ENCODE results near the gene GPR55. TPM values are rescaled to one million over a fixed set of nuclear protein-coding genes. Genes with fewer than 3 reads are reported as not detected.
"Not testable (repeated sequence)": the region's sequence is repeated elsewhere in the genome, so short reads cannot be mapped to it uniquely, and the experiment has no call there.

Gene GPR55
- total RNA-seq, 1 experiment from 2014 or later: not detected

GRCh38 chr2:230937362-230937761 lies 12.3 kb upstream of the GPR55 start:
- H3K9me2 ChIP-seq (ENCODE audit: insufficient read depth): no peaks in the 10 kb centered on the region
- POLR2A ChIA-PET (ENCODE audit: unreplicated experiment): no interaction called here
- CTCF ChIA-PET: no interaction called here

DNA sequence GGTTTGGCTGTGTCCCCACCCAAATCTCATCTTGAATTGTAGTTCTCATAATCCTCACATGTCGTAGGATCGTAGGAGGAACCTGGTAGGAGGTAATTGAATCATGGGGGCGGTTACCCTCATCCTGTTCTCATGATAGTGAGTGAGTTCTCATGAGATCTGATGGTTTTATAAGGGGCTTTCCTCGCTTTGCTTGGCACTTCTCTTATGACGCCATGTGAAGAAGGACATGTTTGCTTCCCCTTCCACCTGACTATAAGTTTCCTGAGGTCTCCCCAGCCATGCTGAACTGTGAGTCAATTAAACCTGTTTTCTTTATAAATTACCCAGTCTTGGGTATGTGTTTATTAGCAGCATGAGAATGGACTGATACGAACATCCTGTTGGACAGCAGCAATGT lies 11.2 kb upstream of the GPR55 start:
- intact Hi-C loops (cut with micrococcal nuclease; ENCODE audit: unreplicated experiment); DNase-seq; H3K4me1 ChIP-seq (replicated peaks; ENCODE audit: insufficient read depth); BruUV-seq (replicated peaks); H3K79me2 ChIP-seq (ENCODE audit: low read depth); H3K4me3 ChIP-seq; H3K9me2 ChIP-seq (ENCODE audit: insufficient read depth); POLR2A ChIA-PET (ENCODE audit: unreplicated experiment); H3K4me2 ChIP-seq; H3K36me3 ChIP-seq (ENCODE audit: low read depth); H2AFZ ChIP-seq; H3K9me3 ChIP-seq (ENCODE audit: insufficient read depth, low read depth); H4K20me1 ChIP-seq (ENCODE audit: insufficient read depth); H3F3A ChIP-seq (ENCODE audit: insufficient read depth, low read depth); CTCF ChIA-PET; H3K27ac ChIP-seq: not testable (repeated sequence)
- peaks cover 72% of the 10 kb centered on the region for H3K27me3 ChIP-seq (ENCODE audit: insufficient read depth, low read depth)

More at GRCh38 chr2:230937362-230937761, 12.3 kb upstream of the GPR55 start:
- Histone ChIP-seq H3K79me2 (ENCODE audit: low read depth) (no peaks in the 10 kb centered on the region), H3K9me3 (ENCODE audit: insufficient read depth, low read depth) (no peaks in the 10 kb centered on the region), H3K36me3 (ENCODE audit: low read depth) (no peaks in the 10 kb centered on the region), H3K4me3 (no peak overlapping the region), H3F3A (ENCODE audit: insufficient read depth, low read depth) (no peaks in the 10 kb centered on the region), H3K4me2 (no peak overlapping the region), H2AFZ (no peak overlapping the region), H3K27me3 (ENCODE audit: insufficient read depth, low read depth) (peaks cover 64% of the 10 kb centered on the region), H3K27ac (no peak overlapping the region), H3K4me1 (replicated peaks; ENCODE audit: insufficient read depth) (no peaks in the 10 kb centered on the region), H4K20me1 (ENCODE audit: insufficient read depth) (no peaks in the 10 kb centered on the region)
- DNase-seq: no peak
- TF ChIP-seq, protein P1, sequence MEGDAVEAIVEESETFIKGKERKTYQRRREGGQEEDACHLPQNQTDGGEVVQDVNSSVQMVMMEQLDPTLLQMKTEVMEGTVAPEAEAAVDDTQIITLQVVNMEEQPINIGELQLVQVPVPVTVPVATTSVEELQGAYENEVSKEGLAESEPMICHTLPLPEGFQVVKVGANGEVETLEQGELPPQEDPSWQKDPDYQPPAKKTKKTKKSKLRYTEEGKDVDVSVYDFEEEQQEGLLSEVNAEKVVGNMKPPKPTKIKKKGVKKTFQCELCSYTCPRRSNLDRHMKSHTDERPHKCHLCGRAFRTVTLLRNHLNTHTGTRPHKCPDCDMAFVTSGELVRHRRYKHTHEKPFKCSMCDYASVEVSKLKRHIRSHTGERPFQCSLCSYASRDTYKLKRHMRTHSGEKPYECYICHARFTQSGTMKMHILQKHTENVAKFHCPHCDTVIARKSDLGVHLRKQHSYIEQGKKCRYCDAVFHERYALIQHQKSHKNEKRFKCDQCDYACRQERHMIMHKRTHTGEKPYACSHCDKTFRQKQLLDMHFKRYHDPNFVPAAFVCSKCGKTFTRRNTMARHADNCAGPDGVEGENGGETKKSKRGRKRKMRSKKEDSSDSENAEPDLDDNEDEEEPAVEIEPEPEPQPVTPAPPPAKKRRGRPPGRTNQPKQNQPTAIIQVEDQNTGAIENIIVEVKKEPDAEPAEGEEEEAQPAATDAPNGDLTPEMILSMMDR (conservative IDR thresholded peaks at IDR 0.05): no peak
- TF ChIP-seq EZH2 (IDR thresholded peaks at IDR 0.05; ENCODE audit: low read depth): no peak
- no TSS peak for BruUV-seq (replicated peaks)
- intact Hi-C loops (cut with micrococcal nuclease; ENCODE audit: unreplicated experiment): no loop called here

DNA sequence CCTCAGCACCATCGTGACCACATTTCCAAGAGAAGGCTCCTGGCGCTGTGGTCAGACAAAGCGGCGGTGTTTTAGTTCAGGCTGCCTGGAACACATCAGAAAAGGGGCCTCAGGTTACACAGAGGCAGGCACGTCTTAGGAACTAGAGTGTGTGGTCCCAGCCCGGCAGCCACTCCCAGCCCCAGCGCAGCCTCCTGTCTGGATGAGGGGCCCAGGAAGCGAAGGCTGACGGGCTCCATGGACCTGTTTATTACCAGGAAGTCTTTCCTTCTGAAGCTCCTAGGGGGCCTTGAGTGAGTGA lies 10.0 kb upstream of the GPR55 start:
- Histone ChIP-seq H3K36me3 (ENCODE audit: low read depth) (no peaks in the 10 kb centered on the region), H3K4me2 (no peak overlapping the region), H3K4me1 (replicated peaks; ENCODE audit: insufficient read depth) (no peaks in the 10 kb centered on the region), H3K9me3 (ENCODE audit: insufficient read depth, low read depth) (no peaks in the 10 kb centered on the region), H3K27ac (no peak overlapping the region), H3K27me3 (ENCODE audit: insufficient read depth, low read depth) (peaks cover 77% of the 10 kb centered on the region), H3K79me2 (ENCODE audit: low read depth) (no peaks in the 10 kb centered on the region), H3K4me3 (no peak overlapping the region), H4K20me1 (ENCODE audit: insufficient read depth) (no peaks in the 10 kb centered on the region), H3K9me2 (ENCODE audit: insufficient read depth) (no peaks in the 10 kb centered on the region), H2AFZ (no peak overlapping the region), H3F3A (ENCODE audit: insufficient read depth, low read depth) (no peaks in the 10 kb centered on the region)
- CTCF ChIA-PET: no interaction called here
- BruUV-seq (replicated peaks): no TSS peak
- POLR2A ChIA-PET (ENCODE audit: unreplicated experiment): no interaction called here
- TF ChIP-seq EZH2 (IDR thresholded peaks at IDR 0.05; ENCODE audit: low read depth): no peak
- TF ChIP-seq, protein P1 (conservative IDR thresholded peaks at IDR 0.05): no peak
- DNase-seq: no peak
- intact Hi-C loops (cut with micrococcal nuclease; ENCODE audit: unreplicated experiment): no loop called here

- Histone ChIP-seq H3K9me3 (ENCODE audit: insufficient read depth, low read depth) (no peaks in the 10 kb centered on the region), H3K9me2 (ENCODE audit: insufficient read depth) (no peaks in the 10 kb centered on the region), H3K27me3 (ENCODE audit: insufficient read depth, low read depth) (peaks cover 71% of the 10 kb centered on the region), H3K36me3 (ENCODE audit: low read depth) (no peaks in the 10 kb centered on the region), H3K79me2 (ENCODE audit: low read depth) (no peaks in the 10 kb centered on the region), H3K27ac (no peak overlapping the region), H3K4me2 (no peak overlapping the region), H4K20me1 (ENCODE audit: insufficient read depth) (no peaks in the 10 kb centered on the region), H2AFZ (no peak overlapping the region), H3K4me3 (no peak overlapping the region), H3K4me1 (replicated peaks; ENCODE audit: insufficient read depth) (no peaks in the 10 kb centered on the region), H3F3A (ENCODE audit: insufficient read depth, low read depth) (no peaks in the 10 kb centered on the region)
- BruUV-seq (replicated peaks): no TSS peak
- DNase-seq: no peak
- CTCF ChIA-PET: no interaction called here
- POLR2A ChIA-PET (ENCODE audit: unreplicated experiment): no interaction called here
- intact Hi-C loops (cut with micrococcal nuclease; ENCODE audit: unreplicated experiment): no loop called here
- TF ChIP-seq, protein P1 (conservative IDR thresholded peaks at IDR 0.05): no peak
These were observed 9.4 kb upstream of the GPR55 start for GRCh38 chr2:230934231-230935129.

Measured in PC-9 (cell line).